HG02588 (cell line): ENCODE results near the gene CAD.
"Not testable (repeated sequence)": the region's sequence is repeated elsewhere in the genome, so short reads cannot be mapped to it uniquely, and the experiment has no call there.

Experiments used
- ATAC-seq: cut with Tn5 transposase; IDR thresholded peaks from one replicate; pipeline ENCODE4 v1.9.1; 2021; ENCODE audit warnings: mild to moderate bottlenecking, moderate library complexity; ENCODE audit not compliant: unreplicated experiment

CAD gene

GRCh38 chr2:27217173-27218121, at the start of gene CAD:
TSS of gene CAD (plus strand) at chr2:27217369. CDS start at chr2:27217552, 183 bp downstream.
- ATAC-seq = peak; percentile 67

GRCh38 chr2:27170581-27171337, 46.4 kb upstream of the CAD start:
- ATAC-seq = no peak

GRCh38 chr2:27171351-27171848, 45.8 kb upstream of the CAD start:
- no peak for ATAC-seq

- no peak for ATAC-seq
Observed at GRCh38 chr2:27174638-27175037, 42.5 kb upstream of the CAD start.

- no peak for ATAC-seq
Observed at GRCh38 chr2:27175330-27175729, 41.8 kb upstream of the CAD start.

- not testable (repeated sequence) for ATAC-seq
Observed at GRCh38 chr2:27175781-27176180, 41.4 kb upstream of the CAD start.

GRCh38 chr2:27177441-27178351, 39.5 kb upstream of the CAD start:
- no peak for ATAC-seq

- ATAC-seq = no peak
Observed at GRCh38 chr2:27178469-27178868, 38.7 kb upstream of the CAD start.

GRCh38 chr2:27179344-27180000, 37.7 kb upstream of the CAD start:
- ATAC-seq = no peak

- no peak for ATAC-seq
Observed at GRCh38 chr2:27182346-27182745, 34.8 kb upstream of the CAD start.

GRCh38 chr2:27184115-27184514, 33.1 kb upstream of the CAD start:
- no peak for ATAC-seq

GRCh38 chr2:27185331-27186026, 31.7 kb upstream of the CAD start:
- no peak for ATAC-seq

GRCh38 chr2:27186613-27187345, 30.4 kb upstream of the CAD start:
- ATAC-seq = no peak

- ATAC-seq = no peak
Observed at GRCh38 chr2:27189989-27190388, 27.2 kb upstream of the CAD start.

GRCh38 chr2:27191070-27191829, 25.9 kb upstream of the CAD start:
- ATAC-seq = no peak

- ATAC-seq = no peak
Observed at GRCh38 chr2:27194538-27195354, 22.4 kb upstream of the CAD start.

GRCh38 chr2:27195799-27196198, 21.4 kb upstream of the CAD start:
- ATAC-seq = not testable (repeated sequence)
